K562 (cell line): ENCODE results near the gene CEP43.

ENCODE experiments used
- HSF4 ChIP-seq: fragments of 250-450 bp; sonication (Bioruptor Pico); IDR thresholded peaks from 2 replicates; pipeline ENCODE4 v2.1.2; 2022; ENCODE audit warnings: mild to moderate bottlenecking, moderate library complexity, borderline replicate concordance
- IRF2 ChIP-seq: sonication (generic); formaldehyde crosslinking; IDR thresholded peaks from 2 replicates; pipeline ENCODE4 v1.8.1; 2022; ENCODE audit warnings: mild to moderate bottlenecking, missing genetic modification reagents
- MED1 ChIP-seq: sonication (generic); formaldehyde crosslinking; IDR thresholded peaks from 2 replicates; pipeline ENCODE4 v1.8.1; 2023; ENCODE audit warnings: missing genetic modification reagents, borderline replicate concordance
- MXI1 ChIP-seq: IDR thresholded peaks from 2 replicates; pipeline ENCODE4 v1.6.1; 2011; ENCODE audit warnings: low read depth, mild to moderate bottlenecking, improper control_type of control experiment, low read length
- NR2C2 ChIP-seq, 2 experiments: fragments of 200-800 bp in 1 of 2; sonication (Bioruptor generic) in 1 of 2; sonication (generic) in 1 of 2; formaldehyde crosslinking in 1 of 2; IDR thresholded peaks; 2 replicates each; pipeline versions ENCODE4 v1.6.1 to v1.8.0; 2016 to 2022; ENCODE audit warnings: mild to moderate bottlenecking in 1 of 2, missing compliant biosample characterization in 1 of 2, missing genetic modification characterization in 1 of 2, missing genetic modification reagents in 1 of 2
- PML ChIP-seq: IDR thresholded peaks from 2 replicates; pipeline ENCODE4 v1.6.1; 2012; ENCODE audit warnings: low read length, inconsistent platforms
- POLR2A ChIP-seq: fragments of 450-650 bp; conservative IDR thresholded peaks from 2 replicates; pipeline ENCODE4 v1.6.1; 2016
- SMAD4 ChIP-seq: fragments of 250-450 bp; sonication (Bioruptor Pico); conservative IDR thresholded peaks from 2 replicates; pipeline ENCODE4 v1.8.0; 2021; ENCODE audit warnings: inconsistent platforms, mild to moderate bottlenecking, moderate library complexity
- TARDBP ChIP-seq: fragments of 450-650 bp; IDR thresholded peaks from 2 replicates; pipeline ENCODE4 v1.6.1; 2016
- TBP ChIP-seq: optimal IDR thresholded peaks from 2 replicates; pipeline ENCODE3; 2011; ENCODE audit warnings: low read depth, low read length, improper control_type of control experiment
- TF ChIP-seq, protein P1 (sequence below), 3 experiments: IDR thresholded peaks in 2 of 3; conservative IDR thresholded peaks in 1 of 3; 2 replicates each; pipeline ENCODE4 v1.5.1; 2011 to 2012; ENCODE audit warnings: low read length in 3 of 3, mild to moderate bottlenecking in 3 of 3, control low read depth in 2 of 3, improper control_type of control experiment in 1 of 3, inconsistent platforms in 1 of 3, low read depth in 1 of 3, mixed read lengths in 1 of 3, moderate library complexity in 1 of 3; ENCODE audit not compliant: insufficient read depth in 2 of 3

DNA sequence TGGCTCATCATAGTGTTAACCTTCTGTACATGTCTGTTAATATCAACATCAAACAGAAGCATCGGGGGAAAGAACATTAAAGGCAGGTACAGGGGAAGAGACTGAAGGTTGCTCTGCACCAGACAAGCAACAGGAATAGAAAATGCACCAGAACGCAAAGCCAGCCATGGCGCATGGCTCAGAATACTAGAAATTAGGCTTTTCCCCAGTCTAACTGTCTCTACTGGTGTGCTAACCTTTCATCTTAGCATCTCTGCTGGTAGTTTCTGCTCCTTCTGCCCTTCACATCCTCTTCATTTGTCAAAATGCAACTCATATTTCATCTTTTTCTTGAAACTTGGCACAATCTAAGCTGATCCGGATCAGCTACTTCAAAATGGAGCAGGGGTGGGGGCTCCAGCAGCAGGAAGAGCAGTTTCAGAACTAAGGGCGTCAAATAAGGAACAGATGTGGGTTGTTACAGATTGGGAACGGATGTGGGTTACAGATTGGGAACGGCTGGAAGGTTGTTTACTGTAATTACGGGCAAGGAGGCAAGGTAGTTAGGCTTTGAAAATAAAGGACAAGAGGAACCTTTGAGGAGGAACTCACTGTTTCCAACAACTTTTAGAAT is 29.7 kb upstream of the CEP43 start:
- no peak for TF ChIP-seq MED1
- no peak for TF ChIP-seq NR2C2 (CRISPR knock-in tag; IDR thresholded peaks at IDR 0.05)
- TF ChIP-seq NR2C2 (tag; IDR thresholded peaks at IDR 0.05) = no peak
- no peak for TF ChIP-seq IRF2
- TF ChIP-seq, protein P1, sequence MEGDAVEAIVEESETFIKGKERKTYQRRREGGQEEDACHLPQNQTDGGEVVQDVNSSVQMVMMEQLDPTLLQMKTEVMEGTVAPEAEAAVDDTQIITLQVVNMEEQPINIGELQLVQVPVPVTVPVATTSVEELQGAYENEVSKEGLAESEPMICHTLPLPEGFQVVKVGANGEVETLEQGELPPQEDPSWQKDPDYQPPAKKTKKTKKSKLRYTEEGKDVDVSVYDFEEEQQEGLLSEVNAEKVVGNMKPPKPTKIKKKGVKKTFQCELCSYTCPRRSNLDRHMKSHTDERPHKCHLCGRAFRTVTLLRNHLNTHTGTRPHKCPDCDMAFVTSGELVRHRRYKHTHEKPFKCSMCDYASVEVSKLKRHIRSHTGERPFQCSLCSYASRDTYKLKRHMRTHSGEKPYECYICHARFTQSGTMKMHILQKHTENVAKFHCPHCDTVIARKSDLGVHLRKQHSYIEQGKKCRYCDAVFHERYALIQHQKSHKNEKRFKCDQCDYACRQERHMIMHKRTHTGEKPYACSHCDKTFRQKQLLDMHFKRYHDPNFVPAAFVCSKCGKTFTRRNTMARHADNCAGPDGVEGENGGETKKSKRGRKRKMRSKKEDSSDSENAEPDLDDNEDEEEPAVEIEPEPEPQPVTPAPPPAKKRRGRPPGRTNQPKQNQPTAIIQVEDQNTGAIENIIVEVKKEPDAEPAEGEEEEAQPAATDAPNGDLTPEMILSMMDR (IDR thresholded peaks at IDR 0.05 in 2 of 3, conservative IDR thresholded peaks at IDR 0.05 in 1 of 3; ENCODE audit: insufficient read depth in 2 of 3, low read depth in 1 of 3, low read length in 3 of 3) = no peak
- no peak for TF ChIP-seq SMAD4 (CRISPR knock-in tag)
- TF ChIP-seq MXI1 = no peak
- TF ChIP-seq TBP = no peak
- TF ChIP-seq TARDBP = no peak
- TF ChIP-seq POLR2A = no peak
- TF ChIP-seq PML = no peak
- no peak for TF ChIP-seq HSF4 (CRISPR knock-in tag)
